ENCODE results near the gene B4GALT6.

Gene B4GALT6

GRCh38 chr18:31679791-31680432 is 4.5 kb downstream of the B4GALT6 start:
- no peak overlapping the region for H3K4me3 Mint-ChIP-seq
- H3K27ac Mint-ChIP-seq, result no peak overlapping the region
- H3K36me3 Mint-ChIP-seq, result no peaks in the 10 kb centered on the region
- H3K4me1 Mint-ChIP-seq, result peaks cover 7% of the 10 kb centered on the region
- no peaks in the 10 kb centered on the region for H3K9me3 Mint-ChIP-seq
- DNase-seq (ENCODE audit: low spot score in 2 of 2) (no peak), ATAC-seq (no peak)

- no peaks in the 10 kb centered on the region for H3K9me3 Mint-ChIP-seq
- no peak overlapping the region for H3K4me3 Mint-ChIP-seq
- peaks cover 5% of the 10 kb centered on the region for H3K4me1 Mint-ChIP-seq
- ATAC-seq (no peak), DNase-seq (ENCODE audit: low spot score in 2 of 2) (no peak)
- H3K36me3 Mint-ChIP-seq, result no peaks in the 10 kb centered on the region
- no peak overlapping the region for H3K27ac Mint-ChIP-seq
Observed at GRCh38 chr18:31679133-31679742, 5.1 kb downstream of the B4GALT6 start.

DNA sequence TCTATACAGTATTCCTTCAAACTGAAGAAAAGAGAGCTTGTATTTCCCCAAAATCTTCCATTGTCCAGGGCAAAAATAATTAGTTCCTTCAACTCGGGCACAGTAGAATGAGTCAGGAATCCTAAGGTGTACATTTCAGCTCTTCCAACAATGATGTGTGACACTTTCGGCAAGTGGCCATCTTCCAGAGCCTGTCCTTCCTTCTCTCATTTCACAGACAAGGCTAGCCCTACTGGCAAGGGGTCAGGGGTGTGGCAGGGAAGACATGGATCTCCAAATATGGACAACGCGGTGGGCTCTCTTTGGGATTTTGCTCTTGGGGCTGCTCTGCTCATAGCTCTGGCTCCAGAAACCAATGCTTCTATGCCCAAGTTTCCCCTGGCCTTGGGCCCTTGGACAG is 6.0 kb downstream of the B4GALT6 start:
- no peaks in the 10 kb centered on the region for H3K36me3 Mint-ChIP-seq
- H3K9me3 Mint-ChIP-seq, result no peaks in the 10 kb centered on the region
- no peak overlapping the region for H3K4me3 Mint-ChIP-seq
- DNase-seq (ENCODE audit: low spot score in 2 of 2) (no peak), ATAC-seq (no peak)
- H3K4me1 Mint-ChIP-seq, result no peaks in the 10 kb centered on the region
- H3K27ac Mint-ChIP-seq, result no peak overlapping the region

GRCh38 chr18:31677592-31677991 is 6.8 kb downstream of the B4GALT6 start:
- H3K4me1 Mint-ChIP-seq, result no peaks in the 10 kb centered on the region
- ATAC-seq, result no peak
- no peak overlapping the region for H3K27ac Mint-ChIP-seq
- H3K36me3 Mint-ChIP-seq, result no peaks in the 10 kb centered on the region
- no peaks in the 10 kb centered on the region for H3K9me3 Mint-ChIP-seq
- DNase-seq (ENCODE audit: low spot score in 2 of 2), result no peak
- H3K4me3 Mint-ChIP-seq, result no peak overlapping the region

GRCh38 chr18:31675404-31675803 is 9.0 kb downstream of the B4GALT6 start:
- no peak overlapping the region for H3K4me3 Mint-ChIP-seq
- H3K4me1 Mint-ChIP-seq, result no peaks in the 10 kb centered on the region
- no peak overlapping the region for H3K27ac Mint-ChIP-seq
- H3K36me3 Mint-ChIP-seq, result no peaks in the 10 kb centered on the region
- ATAC-seq (no peak), DNase-seq (ENCODE audit: low spot score in 2 of 2) (no peak)
- H3K9me3 Mint-ChIP-seq, result no peaks in the 10 kb centered on the region

- no peak overlapping the region for H3K27ac Mint-ChIP-seq
- H3K4me3 Mint-ChIP-seq, result no peak overlapping the region
- DNase-seq (ENCODE audit: low spot score in 2 of 2), result no peak
- ATAC-seq, result no peak
- H3K9me3 Mint-ChIP-seq, result no peaks in the 10 kb centered on the region
- no peaks in the 10 kb centered on the region for H3K36me3 Mint-ChIP-seq
- H3K4me1 Mint-ChIP-seq, result no peaks in the 10 kb centered on the region
Observed at GRCh38 chr18:31672628-31673135, 11.7 kb downstream of the B4GALT6 start.

DNA sequence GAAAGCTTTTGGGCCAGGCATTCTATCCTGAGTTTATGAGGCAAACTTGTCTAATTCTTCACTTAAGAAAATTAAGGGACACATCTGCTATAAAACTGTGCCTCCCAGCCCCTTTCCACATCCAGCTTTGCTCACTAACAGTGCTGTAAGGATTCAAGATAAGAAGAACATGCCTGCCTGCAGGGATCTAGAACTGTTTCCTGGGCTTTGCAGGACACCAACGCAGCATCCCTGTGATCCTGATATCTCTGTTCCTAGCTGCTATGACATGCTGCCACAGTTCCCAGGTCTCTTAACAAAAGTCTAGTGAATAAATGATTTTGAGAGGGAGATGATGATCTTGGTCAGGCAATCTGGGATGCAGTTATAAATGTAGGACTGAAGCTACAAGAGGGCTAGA is 12.4 kb downstream of the B4GALT6 start:
- Mint-ChIP-seq H3K9me3 (no peaks in the 10 kb centered on the region), H3K4me3 (no peak overlapping the region), H3K36me3 (no peaks in the 10 kb centered on the region), H3K4me1 (no peaks in the 10 kb centered on the region), H3K27ac (no peak overlapping the region)
- DNase-seq (ENCODE audit: low spot score in 2 of 2), result no peak
- ATAC-seq, result no peak

DNA sequence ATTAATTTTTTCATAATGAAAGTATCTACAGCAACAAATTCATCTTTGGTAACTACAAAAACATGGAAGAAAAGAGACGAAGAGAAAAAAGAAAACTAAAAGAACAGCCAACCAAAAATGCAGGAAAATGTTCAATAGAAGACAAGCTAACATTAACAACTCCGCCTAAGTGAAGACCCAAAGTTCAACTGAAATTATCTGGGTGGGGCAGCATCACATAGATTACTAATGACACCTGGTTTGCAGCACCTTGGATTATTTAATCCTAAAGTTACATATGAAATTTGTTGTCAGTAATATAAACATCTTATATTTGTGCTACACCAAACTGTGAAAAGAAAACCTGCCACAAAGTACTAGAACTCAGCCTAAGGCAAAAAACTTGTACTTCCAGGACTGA is 14.8 kb downstream of the B4GALT6 start:
- Mint-ChIP-seq H3K9me3 (no peaks in the 10 kb centered on the region), H3K4me1 (no peaks in the 10 kb centered on the region), H3K4me3 (no peak overlapping the region), H3K36me3 (no peaks in the 10 kb centered on the region), H3K27ac (no peak overlapping the region)
- ATAC-seq (no peak), DNase-seq (ENCODE audit: low spot score in 2 of 2) (no peak)

DNA sequence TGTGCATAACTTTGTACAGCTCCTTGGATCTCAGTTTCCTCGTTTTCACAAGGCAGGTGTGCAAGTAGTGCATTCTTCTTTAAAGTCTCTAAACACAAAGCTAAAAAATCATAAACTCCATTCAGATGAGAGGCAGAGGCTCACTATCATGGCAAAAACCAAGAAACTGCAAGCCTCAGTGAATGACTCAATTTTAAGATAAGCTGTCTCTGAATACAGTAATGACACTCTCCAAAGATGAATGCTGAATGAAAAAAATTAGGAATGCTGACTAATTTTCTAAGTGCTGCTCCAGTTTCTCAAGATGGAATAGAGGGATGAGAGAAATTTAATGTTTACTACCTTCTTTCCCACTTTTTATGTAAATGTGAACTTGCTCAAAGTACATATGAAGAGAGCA is 17.2 kb downstream of the B4GALT6 start:
- Mint-ChIP-seq H3K4me3 (no peak overlapping the region), H3K27ac (no peak overlapping the region), H3K4me1 (no peaks in the 10 kb centered on the region), H3K36me3 (no peaks in the 10 kb centered on the region), H3K9me3 (no peaks in the 10 kb centered on the region)
- DNase-seq (ENCODE audit: low spot score in 2 of 2) (no peak), ATAC-seq (no peak)

DNA sequence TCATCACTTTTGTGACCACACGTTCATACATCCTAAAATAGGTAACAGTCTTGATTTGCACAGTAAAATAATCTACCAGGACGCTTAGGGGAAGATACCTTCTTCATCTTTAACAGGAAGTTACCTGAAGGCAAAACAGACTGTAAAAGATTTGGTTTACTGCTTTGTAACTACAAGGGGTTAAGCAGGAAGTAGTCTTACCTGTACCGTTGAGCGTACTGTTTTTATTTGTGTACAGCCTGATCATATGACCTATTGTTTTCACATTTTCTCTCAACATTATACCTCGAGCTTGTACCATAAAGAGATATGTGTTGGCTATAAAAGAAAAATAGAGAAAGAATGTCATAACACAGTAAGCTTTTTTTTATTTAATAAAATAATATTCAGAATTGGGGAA is 18.3 kb downstream of the B4GALT6 start:
- H3K4me1 Mint-ChIP-seq, result no peaks in the 10 kb centered on the region
- H3K4me3 Mint-ChIP-seq, result no peak overlapping the region
- H3K36me3 Mint-ChIP-seq, result no peaks in the 10 kb centered on the region
- no peaks in the 10 kb centered on the region for H3K9me3 Mint-ChIP-seq
- DNase-seq (ENCODE audit: low spot score in 2 of 2), result no peak
- no peak for ATAC-seq
- no peak overlapping the region for H3K27ac Mint-ChIP-seq

DNA sequence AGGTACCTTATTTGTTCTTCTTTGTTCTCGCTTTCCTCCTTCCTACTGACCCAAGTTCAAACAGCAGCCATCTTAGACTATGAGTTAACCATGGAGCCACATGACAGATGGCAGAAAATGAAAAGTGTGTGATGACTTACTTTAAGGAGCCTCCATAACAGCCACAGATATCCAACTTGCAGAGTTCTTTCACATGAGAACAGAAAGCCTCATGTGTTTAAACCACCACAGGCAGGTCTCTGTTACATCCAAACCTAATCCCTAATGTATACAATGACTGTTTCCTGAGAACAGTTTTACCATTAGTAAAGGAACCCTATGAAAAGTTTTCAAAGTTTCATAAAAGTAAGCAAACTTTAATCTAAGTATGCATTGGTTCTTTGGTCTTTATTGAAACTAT is 20.3 kb downstream of the B4GALT6 start:
- Mint-ChIP-seq H3K36me3 (no peaks in the 10 kb centered on the region), H3K4me3 (no peak overlapping the region), H3K4me1 (peaks cover 5% of the 10 kb centered on the region), H3K27ac (no peak overlapping the region), H3K9me3 (no peaks in the 10 kb centered on the region)
- no peak for ATAC-seq
- no peak for DNase-seq (ENCODE audit: low spot score in 2 of 2)

DNA sequence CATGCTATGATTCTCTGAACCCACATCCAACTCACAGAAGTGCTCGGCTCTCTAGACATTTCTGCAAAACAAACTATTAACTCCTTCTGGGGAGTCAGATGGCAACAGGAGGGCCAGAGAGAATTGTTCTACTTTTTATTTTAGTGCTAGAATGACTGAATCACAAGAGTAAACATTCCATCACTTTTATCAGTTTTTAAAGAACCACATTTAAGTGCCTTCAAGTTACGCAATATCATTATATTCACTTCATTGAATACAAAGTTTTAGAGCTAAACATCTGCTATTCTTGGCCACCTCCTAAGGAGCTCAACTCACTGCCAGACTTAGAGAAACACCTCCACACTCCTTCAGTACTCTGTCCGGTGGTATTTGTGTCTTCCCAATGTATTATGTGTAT is 22.4 kb downstream of the B4GALT6 start:
- Mint-ChIP-seq H3K4me3 (no peak overlapping the region), H3K27ac (no peak overlapping the region), H3K36me3 (no peaks in the 10 kb centered on the region), H3K4me1 (peaks cover 21% of the 10 kb centered on the region), H3K9me3 (no peaks in the 10 kb centered on the region)
- ATAC-seq, result no peak
- no peak for DNase-seq (ENCODE audit: low spot score in 2 of 2)

DNA sequence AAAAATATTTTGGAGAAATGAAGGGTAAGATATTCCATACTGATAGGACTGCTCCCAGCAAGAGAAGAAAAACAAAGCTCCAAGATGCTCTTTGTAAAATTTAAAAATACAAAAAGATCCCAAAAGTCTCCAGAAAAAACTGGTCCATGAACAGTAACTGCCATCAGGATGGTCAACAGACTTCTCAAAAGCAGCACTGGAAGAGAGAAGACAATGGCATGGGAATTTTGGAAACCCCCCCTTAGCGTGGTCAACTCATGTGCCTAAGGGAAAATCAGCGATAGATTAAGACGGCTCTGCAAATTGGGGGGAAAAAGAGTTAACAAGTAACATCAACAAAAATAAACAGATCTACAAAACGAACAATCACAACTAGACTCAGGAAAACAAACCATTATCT is 23.6 kb downstream of the B4GALT6 start:
- H3K36me3 Mint-ChIP-seq, result no peaks in the 10 kb centered on the region
- peaks cover 21% of the 10 kb centered on the region for H3K4me1 Mint-ChIP-seq
- no peak overlapping the region for H3K27ac Mint-ChIP-seq
- H3K4me3 Mint-ChIP-seq, result no peak overlapping the region
- ATAC-seq (no peak), DNase-seq (ENCODE audit: low spot score in 2 of 2) (no peak)
- no peaks in the 10 kb centered on the region for H3K9me3 Mint-ChIP-seq

GRCh38 chr18:31659576-31660177 is 24.7 kb downstream of the B4GALT6 start:
- DNase-seq (ENCODE audit: low spot score in 2 of 2) (no peak), ATAC-seq (no peak)
- Mint-ChIP-seq H3K9me3 (no peaks in the 10 kb centered on the region), H3K4me1 (peaks cover 21% of the 10 kb centered on the region), H3K27ac (peak overlapping the region; percentile 50), H3K36me3 (no peaks in the 10 kb centered on the region), H3K4me3 (peak overlapping the region; percentile 27)

- Mint-ChIP-seq H3K4me3 (peak overlapping the region; percentile 27), H3K27ac (peak overlapping the region; percentile 50), H3K36me3 (no peaks in the 10 kb centered on the region), H3K9me3 (no peaks in the 10 kb centered on the region), H3K4me1 (peaks cover 21% of the 10 kb centered on the region)
- ATAC-seq, result peak; percentile 93
- DNase-seq (ENCODE audit: low spot score in 2 of 2), result peak in 1 of 2 donors; percentile 55
Observed at GRCh38 chr18:31658670-31659575, 25.5 kb downstream of the B4GALT6 start.
